ENCODE data around the gene RAD18. TPM values are rescaled to one million over a fixed set of nuclear protein-coding genes. Genes with fewer than 3 reads are reported as not detected.

RAD18 gene
- total RNA-seq, 1 donor from 2014 or later, result 7.7 TPM

DNA sequence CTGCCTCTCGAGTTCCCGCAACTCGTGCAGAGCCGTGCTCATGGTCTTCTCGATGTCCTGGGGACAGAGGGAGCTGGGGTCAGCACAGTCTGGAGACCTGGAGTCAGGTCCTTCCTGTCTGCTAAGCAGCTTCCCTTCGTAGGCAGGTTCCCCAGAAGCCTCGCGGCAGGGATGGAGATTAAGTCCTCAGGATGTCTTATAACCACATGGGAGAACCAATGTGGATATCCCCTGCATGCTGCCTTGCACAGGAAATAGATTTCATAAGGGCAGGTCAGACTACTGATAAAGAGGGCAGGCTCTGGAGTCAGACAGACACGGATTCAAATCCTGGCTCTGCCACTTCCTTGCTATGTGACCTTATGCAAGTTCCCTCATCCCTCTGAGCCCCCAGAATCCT is 22.6 kb upstream of the RAD18 start:
- no peak for DNase-seq (ENCODE audit: low read depth)

DNA sequence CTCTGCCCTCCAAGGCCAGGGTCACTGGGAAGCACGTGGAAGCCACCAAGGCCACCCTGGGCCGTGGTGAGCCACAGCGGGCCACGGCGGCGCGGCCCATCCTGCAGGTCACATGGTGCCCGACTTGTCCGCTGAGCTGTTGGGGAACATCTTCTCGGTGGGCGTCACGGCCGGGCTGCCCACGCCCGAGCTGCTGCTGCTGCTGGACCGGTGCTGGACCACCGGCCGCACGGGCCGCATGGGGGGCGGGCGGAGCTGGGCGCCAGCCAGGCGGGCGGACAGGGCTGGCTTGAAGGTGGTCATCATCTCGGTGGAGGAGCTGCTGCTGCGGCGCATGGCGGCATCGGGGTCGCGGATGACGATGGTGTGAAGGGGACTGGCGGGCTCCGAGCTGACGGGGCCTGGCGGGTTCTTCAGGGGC is 22.1 kb upstream of the RAD18 start:
- no peak for DNase-seq (ENCODE audit: low read depth)

DNA sequence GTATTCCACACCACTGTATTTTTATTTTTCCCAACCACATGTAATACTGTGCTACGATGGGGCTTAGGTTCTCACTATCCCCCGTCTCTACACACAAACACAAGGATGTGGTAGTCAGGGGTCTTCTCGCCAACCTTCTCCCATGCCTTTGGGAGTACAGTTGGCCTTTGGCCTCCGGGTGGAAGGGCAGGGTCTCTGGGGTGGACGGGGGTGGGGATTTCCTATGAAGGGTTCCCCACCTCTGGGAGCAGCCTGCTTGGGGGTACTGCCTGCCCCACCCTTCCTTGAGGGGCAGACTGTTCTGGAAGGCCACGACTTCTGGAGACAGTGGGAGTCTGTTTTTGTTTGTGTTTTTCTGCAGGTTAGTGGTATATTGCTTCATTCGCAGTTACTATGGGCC is 21.3 kb upstream of the RAD18 start:
- no peak for DNase-seq (ENCODE audit: low read depth)

DNA sequence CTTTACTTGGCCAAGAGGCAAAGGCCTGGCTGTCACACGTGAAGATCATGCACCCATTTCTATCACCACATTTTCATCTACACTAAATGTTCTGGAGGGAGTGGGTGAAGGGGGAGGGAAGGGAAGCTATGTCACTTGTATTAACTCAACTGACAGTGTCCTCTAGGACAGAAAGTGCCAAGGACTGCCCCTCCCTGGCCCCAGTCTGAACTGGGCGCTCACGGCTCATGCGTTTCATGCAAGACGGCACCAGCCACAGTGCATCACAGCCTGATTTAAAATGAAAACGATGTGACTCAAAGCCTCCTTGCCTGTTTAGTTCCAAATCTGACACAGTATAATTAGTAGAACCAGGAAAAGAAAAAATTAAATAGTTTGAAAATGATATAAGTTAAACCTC is 20.8 kb upstream of the RAD18 start:
- no peak for DNase-seq (ENCODE audit: low read depth)

DNA sequence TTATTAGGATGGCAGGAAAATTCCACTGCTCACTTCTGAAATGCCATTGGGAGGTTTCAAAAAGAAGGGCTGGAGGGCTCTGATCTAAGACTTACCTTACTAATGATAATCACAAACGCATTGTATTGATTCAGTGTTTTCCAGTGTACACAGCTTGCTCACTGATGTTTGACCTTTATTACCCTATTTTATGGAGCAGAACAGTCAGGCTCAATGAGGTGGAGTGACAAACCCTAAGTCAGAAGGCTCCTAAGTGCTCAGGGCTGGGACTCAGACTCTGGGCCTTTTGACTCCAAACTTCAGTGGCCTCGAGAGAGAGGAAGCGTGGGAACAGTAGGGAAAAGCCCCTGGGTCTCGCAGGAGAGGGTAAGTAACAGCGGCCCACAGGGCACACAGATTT is 20.3 kb upstream of the RAD18 start:
- no peak for DNase-seq (ENCODE audit: low read depth)

DNA sequence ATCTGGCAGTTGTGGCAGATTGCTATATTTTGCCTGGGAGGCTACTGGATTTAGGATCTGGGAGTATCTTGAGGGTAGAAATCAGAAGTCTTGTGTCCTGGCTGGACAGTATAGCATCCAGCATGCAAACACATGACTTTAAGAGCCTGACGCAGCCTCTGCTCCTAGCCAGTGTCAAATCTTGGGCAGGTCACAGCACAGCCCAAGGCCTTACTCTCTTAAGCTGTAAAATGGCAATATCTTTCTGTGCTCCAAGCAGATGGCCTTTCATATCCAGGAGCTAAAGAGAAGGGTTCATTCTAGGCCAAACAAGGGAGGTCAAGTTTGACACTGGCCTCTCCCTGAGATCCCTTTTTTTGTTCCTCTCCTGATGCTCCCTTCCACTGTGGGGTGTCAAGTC is 19.8 kb upstream of the RAD18 start:
- no peak for DNase-seq (ENCODE audit: low read depth)

DNA sequence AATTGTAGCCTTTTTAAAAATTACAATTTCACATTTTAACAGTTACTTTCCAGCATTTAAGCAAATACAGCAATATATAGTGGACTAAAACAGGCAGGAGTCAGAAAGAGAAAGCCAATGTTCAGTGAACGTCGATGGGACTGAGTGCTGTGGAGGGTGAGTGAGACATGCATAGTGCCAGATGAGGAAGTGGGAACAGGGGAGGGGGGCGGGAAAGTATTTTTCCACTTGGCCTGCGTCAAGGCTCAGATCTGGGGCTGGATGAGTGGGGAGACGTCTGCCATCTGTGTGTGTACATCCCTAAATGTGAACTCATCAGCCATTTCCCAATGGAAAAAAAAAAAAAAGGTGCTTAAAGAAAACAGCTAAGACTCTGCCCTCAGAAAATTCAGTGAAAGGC is 19.2 kb upstream of the RAD18 start:
- DNase-seq (ENCODE audit: low read depth), result no peak

DNA sequence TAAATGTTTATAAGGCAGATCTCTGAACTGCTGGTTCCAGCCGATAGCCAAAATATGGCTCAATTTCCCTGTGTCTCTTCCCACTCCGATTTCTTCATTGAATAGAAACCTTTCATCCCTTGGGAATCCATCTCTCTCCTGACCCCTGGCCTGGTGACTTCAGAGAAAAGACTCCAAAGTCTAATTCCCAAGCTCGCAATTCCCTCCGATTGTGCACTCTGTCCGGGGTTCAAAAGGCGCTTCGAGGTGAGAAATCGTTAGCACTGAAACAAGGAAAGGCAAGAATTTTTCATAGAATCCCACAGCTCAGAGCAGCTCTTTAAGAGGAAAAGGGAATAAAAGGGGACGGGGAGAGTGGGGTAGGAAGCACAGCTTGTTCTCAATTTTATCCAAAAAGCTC is 18.4 kb upstream of the RAD18 start:
- no peak for DNase-seq (ENCODE audit: low read depth)

DNA sequence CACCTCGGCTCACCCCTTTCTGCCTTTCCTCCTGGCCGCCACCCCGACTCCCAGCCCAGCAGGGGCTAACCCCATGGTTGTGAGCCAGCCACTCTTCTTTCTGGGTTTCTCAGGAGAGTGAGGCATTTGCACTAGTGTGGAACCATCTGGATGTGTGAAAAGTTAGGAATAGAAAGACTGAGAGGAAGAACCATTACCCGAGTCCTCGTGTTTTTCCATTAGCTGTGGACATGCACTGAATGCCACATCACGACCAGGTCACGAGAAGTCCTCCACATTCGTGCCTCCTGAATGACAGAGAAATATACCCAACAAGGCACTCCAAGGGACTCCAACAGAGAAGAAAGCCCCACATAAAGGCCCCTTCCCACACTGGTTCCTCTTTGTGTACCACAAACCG is 18.0 kb upstream of the RAD18 start:
- DNase-seq (ENCODE audit: low read depth), result no peak

DNA sequence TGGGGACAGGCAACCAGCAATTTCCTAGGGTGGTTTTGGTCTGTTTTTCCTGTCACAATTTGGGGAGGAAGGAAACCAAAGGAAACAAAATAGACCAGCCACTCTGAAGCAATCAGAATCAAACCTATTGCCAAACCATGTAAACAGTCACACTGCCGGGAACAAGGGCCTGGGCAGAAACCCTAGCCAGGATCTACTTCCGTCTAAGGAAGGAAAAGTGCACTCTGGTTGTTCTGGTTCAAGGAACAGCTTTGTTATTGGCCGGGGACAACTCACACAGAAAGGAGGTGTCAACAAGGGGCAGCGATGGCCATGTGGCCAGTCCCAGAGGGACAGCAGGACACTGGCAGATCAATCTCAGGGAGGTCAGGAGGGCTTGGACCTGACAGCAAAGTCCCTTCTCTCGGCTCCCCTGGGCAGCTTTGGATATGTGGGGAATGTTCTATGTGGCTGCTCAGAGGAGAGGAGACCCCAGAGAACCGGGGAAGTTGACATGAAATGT is 17.5 kb upstream of the RAD18 start:
- DNase-seq (ENCODE audit: low read depth), result no peak

DNA sequence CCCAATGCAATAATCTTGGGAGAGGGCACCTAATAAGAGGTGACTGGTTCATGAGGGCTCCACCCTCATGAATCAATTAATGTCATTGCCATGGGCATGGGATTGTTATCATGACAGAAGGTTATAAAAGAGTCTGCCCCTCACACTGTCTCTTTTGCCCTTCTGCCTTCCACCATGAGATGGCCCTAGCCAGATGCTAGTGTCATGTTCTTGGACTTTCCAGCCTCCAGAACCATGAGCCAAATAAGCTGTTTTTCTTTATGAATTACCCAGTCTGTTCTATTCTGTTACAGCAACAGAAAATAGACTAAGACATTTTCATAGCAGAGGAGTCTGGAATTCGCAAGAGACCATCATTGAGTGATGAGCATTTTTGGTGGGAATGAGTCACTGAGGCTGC is 16.0 kb upstream of the RAD18 start:
- DNase-seq (ENCODE audit: low read depth), result no peak

DNA sequence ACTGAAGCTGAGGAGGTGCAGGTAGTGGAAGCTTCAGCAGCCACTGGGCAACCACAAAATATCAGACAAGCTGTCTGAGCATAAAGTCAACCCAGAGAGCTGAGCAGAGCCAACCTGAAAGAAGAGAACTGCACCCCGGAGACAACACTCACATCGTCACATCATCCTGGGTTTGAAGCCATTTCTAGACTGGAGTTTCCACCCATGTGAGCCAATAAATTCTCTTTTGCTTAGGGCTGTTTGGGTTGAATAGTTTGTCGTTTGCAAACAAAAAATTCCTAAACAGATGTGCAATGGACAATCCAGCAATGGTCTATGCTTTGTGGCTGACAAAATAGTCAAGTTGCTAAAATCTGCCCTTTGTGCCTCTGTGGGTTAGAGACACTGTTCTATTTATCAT is 15.3 kb upstream of the RAD18 start:
- no peak for DNase-seq (ENCODE audit: low read depth)

DNA sequence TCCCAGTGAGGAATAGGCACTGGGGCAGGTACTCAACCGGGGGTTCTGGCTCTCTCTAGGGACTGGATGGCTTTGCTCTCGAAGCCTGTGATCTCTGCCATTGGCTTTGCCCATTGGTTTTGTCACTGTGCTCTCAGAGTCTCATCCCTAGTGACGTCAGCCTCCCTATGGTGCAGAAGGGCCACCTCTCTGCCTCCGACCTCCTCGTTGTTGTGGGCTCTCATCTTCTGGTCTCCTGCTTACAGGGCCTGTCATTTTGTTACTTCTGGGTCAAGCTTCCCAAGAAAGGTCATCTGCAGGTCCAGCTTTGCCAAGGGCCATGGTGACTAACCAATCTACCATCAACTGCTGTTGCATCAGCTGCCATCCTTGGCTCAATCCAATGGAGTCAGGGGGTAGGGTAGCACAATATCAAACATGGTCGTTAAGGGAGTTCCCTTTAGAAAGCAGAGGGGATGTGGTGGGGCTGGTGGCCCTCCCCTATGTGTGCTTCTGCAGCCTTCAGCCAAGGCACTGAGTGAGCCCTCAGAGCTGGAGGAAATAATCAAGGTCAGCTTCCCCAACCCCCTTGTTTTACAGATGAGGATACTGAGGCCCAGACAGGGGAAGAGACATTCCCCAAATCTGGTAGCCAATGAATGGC is 13.4 kb upstream of the RAD18 start:
- DNase-seq (ENCODE audit: low read depth), result no peak

DNA sequence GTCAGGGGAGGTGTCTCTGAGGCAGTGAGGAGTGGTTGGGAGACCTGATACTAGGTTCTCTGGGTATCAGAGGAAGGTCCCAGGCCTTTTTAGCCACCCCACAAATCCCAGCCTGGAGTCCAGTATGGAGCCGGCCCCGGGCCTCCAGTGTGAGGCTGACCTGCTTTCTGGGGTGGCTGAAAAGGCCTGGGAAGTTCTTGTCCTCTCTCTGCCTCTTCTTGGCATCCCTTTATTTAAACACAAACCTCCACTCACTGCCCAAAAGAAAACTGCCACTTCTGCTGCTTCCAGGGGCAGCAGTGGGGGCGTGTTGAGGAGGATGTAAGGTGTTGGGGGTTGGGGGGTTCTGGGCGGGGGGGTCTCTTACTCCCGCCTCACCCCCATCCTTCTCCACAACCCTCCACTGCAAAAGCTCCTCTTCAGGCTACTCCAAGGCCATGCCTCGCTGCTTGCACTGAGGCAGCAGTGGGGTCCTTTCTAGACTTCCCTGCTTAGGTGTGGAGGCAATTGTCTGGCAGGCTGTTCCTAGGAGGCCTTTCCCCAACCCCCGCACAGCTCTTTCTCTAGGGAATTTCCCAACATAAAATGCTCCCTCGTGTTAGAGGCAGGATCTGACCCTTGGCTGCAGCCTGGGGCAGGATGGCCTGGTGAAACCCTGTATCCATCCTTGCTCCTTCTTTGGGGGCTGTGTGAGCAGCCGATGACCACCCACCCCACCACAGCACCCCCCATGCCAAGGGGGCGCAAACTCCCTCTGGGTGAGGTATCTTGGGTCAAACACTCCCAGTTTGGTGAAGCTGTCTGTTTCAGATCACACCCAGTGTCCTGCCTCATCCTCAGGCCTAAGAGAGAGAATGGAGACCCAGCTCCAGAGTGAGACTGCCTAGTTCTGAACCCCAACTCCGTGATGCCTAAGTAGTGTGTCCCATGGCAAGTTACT is 12.1 kb upstream of the RAD18 start:
- DNase-seq (ENCODE audit: low read depth), result no peak

DNA sequence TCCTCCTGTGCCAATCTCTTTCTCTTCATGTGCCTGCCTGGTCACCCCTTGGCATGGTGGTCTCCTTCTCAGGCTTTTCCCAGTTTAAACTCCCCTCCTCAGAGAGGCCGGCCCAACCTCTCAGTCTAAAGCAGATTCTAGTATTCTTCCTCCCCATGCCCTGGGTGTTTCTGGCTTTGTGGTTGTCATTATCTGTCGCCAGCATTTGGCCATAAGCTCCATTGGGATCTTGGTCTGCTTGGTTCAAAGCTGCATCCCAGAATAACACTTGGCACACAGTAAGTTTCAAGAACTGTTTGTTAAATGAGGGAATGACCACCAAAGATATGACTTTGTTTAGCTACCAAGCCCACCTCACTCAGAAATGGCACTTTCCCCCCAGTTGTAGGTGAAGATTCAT is 11.2 kb upstream of the RAD18 start:
- DNase-seq (ENCODE audit: low read depth), result peak; percentile 26

DNA sequence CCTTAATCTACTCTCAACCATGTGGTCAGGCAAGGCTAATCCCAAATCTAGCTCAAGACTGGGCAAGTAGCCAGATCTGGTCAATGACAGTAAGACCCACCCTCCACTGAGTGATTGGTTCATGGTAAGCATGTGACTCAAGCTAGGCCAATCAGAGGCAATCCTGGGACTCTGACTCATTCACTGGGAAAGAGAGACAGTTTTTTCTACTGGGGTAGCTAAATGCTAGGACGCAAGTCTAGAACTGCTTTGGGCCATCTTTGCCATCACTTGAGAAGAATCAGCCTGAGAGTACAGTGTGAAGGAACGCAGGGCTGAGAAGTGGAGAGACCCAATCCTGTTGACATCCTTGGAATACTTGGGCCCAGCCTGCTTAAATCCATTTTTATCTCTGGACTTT is 9.4 kb upstream of the RAD18 start:
- DNase-seq (ENCODE audit: low read depth), result peak; percentile 43

DNA sequence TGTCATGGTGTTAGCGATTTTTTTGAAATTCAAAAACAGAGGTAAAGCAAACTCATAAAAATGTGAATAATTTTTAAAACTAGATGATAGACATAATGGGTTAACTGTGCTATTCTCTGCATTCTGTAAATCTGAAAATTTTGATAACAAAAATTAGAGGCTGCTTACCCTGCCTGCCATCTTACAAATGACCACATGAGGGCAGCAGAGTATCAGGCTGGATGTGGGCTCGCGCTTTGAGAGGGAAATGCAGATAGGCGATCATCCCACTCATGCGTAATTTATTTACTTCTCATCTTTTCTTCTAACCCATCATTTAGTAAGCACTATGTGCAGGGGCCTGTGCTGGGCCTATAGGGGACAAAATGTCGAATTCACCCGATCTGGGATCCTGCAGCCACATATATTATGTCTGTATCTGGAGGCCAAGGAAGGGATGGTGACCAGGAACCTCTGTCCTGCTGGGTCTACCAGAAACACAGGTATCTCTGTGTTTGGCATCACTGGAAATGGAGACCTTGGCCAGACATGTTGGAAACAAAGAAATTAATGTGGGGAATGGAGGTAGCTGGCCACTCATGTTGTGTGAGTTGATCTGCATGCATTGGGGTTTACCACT is 7.8 kb upstream of the RAD18 start:
- peak; percentile 73 for DNase-seq (ENCODE audit: low read depth)

DNA sequence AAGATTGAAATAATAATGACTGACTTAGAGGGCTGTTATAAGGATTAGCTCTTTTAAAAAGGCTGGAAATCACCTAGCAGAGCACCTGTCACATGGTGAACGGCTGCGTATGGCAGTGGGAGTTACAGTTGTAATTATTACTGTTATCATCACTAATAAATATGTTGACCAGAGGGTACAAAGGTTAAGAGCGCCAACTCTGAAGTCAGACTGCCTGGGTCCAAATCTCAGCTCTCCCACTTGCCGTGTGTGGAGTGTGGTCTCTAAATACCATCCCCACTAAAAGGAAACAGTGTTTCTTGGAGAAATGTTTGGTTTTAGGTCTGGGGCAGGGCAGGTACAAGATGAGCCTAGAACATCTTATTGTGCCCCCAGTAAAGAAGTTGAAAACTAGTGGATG is 6.0 kb upstream of the RAD18 start:
- no peak for DNase-seq (ENCODE audit: low read depth)

DNA sequence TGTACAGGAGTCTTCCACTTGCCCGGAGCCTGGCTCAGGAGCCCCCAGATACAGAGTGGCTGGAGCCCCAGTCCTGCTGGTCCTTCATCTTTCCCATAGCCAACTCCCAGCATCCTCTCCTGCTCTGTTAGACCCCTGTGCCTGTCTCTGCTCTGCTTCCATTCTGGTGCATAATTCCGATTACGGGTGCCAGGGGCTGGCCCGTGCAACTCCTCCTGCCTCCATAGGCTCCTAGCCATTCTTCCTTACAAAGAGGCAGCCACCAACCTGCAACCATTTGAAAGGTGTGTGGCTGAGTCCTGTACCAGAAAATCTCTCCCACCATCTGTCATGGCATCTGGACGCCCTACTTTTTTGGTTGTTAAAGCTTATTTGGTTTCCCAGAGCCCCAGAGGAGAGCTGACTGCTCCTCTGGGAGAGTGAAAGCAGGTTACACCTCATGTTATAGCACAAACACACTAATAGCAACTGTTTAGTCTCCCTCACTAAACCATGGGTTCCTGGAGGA is 5.2 kb upstream of the RAD18 start:
- DNase-seq (ENCODE audit: low read depth), result no peak

DNA sequence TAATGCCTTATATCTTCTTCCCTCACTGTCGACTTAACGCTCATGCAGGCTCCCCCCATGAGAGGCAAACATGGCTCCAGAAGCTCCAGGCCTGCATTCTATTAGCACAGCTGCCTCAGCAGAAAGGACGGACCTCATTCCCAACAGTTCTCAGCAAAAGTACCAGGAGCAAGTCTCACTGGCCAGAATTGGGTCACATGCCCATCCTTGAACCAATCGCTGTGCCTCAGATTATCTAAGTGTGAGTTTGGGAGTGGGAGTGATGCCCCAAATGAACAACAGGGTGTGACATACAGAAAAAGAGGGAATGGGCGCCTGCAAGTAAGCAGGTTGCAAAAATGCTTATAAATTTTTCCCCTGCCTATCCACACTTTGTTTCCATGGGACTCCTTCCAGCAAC is 4.3 kb upstream of the RAD18 start:
- DNase-seq (ENCODE audit: low read depth), result no peak

DNA sequence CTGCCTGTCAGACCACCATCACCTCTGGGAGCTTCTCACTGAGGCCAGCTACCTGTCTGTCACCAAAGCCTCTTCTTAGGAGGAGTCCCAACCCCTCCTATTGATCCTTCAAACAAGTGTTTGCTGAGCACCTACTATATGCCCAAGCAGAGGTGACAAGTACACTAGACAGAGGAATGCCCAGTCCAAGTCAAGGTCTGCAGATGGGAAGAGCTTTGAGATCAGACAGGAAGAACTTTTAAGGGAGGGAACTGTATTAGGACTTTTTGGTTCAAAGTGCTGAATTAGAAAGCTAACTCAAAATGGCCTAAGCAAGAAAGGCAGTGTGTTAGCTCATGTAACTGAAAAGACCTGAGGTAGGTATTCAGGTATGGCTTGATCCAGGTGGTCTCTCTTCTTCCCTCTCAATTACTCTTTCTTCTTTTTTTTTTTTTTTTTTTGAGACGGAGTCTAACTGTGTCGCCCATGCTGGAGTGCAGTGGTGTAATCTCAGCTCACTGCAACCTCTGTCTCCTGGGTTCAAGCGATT is 3.6 kb upstream of the RAD18 start:
- DNase-seq (ENCODE audit: low read depth), result no peak
